Common myeloid progenitor, CD34-positive (primary cell): ENCODE measurements around the gene C1QTNF5.
A peak's percentile ranks its signal among the peaks of the same experiment; 100 is the strongest.

Experiments used
- CTCF ChIA-PET: fragments of 350-600 bp; sonication (Branson Sonifier 250); formaldehyde crosslinking; loops from one replicate; lab custom pipeline; 2021; ENCODE audit warnings: antibody characterized with exemption; lab: Charles Lee
- POLR2A ChIA-PET: fragments of 350-600 bp; sonication (Branson Sonifier 250); formaldehyde crosslinking; loops from one replicate; lab custom pipeline; 2021; ENCODE audit warnings: antibody characterized with exemption; lab: Charles Lee
- DNase-seq, 3 donors: peaks; one replicate each; pipeline versions ENCODE4 v3.0.0 to v3.0.0-alpha.2; 2013
- H3K27ac ChIP-seq, 2 experiments: 1 replicate in 1 of 2; 2 replicates in 1 of 2; pipeline ENCODE4 v1.7.0; 2013; ENCODE audit warnings: inconsistent platforms in 2 of 2, low read length in 2 of 2, mild to moderate bottlenecking in 2 of 2, low read depth in 1 of 2, moderate library complexity in 1 of 2; ENCODE audit not compliant: severe bottlenecking in 2 of 2, insufficient read depth in 1 of 2, poor library complexity in 1 of 2
- H3K27me3 ChIP-seq, 5 experiments: replicated peaks in 2 of 5; 1 replicate in 3 of 5; 2 replicates in 2 of 5; pipeline versions ENCODE4 v1.6.1 to v1.7.0; 2013; ENCODE audit warnings: low read length in 4 of 5, mild to moderate bottlenecking in 2 of 5, moderate library complexity in 2 of 5, inconsistent platforms in 1 of 5; ENCODE audit not compliant: insufficient read depth in 5 of 5, control insufficient read depth in 4 of 5
- H3K36me3 ChIP-seq, 4 experiments: 1 replicate in 2 of 4; 2 replicates in 2 of 4; pipeline versions ENCODE4 v1.6.1 to v1.7.0; 2013; ENCODE audit warnings: low read length in 3 of 4, control low read depth in 1 of 4, mild to moderate bottlenecking in 1 of 4; ENCODE audit not compliant: control insufficient read depth in 4 of 4, insufficient read depth in 4 of 4
- H3K4me1 ChIP-seq, 4 experiments: 1 replicate in 3 of 4; 2 replicates in 1 of 4; pipeline versions ENCODE4 v1.6.1 to v1.7.1; 2013; ENCODE audit warnings: low read length in 3 of 4, mild to moderate bottlenecking in 3 of 4, control low read depth in 1 of 4, inconsistent platforms in 1 of 4, moderate library complexity in 1 of 4; ENCODE audit not compliant: control insufficient read depth in 4 of 4, insufficient read depth in 4 of 4; ENCODE audit errors: control extremely low read depth in 1 of 4
- H3K4me3 ChIP-seq, 7 experiments: 1 replicate in 4 of 7; 2 replicates in 3 of 7; pipeline versions ENCODE4 v1.5.1 to v1.7.0; 2013; ENCODE audit warnings: mild to moderate bottlenecking in 7 of 7, low read length in 6 of 7, moderate library complexity in 6 of 7, inconsistent platforms in 2 of 7, low read depth in 2 of 7, control low read depth in 1 of 7; ENCODE audit not compliant: insufficient read depth in 4 of 7, control insufficient read depth in 1 of 7; ENCODE audit errors: extremely low read depth in 1 of 7
- H3K9me3 ChIP-seq, 5 experiments: 1 replicate in 4 of 5; 2 replicates in 1 of 5; pipeline versions ENCODE4 v1.6.1 to v1.7.1; 2013; ENCODE audit warnings: low read length in 4 of 5, mild to moderate bottlenecking in 2 of 5, inconsistent platforms in 1 of 5, low read depth in 1 of 5, moderate library complexity in 1 of 5; ENCODE audit not compliant: control insufficient read depth in 4 of 5, insufficient read depth in 2 of 5; ENCODE audit errors: control extremely low read depth in 1 of 5
- WGBS: methylation state at CpG from one replicate; pipeline ENCODE4 v1.1.5; 2013; ENCODE audit not compliant: insufficient coverage; 5-methylcytosine and 5-hydroxymethylcytosine counted together

The C1QTNF5 gene

DNA sequence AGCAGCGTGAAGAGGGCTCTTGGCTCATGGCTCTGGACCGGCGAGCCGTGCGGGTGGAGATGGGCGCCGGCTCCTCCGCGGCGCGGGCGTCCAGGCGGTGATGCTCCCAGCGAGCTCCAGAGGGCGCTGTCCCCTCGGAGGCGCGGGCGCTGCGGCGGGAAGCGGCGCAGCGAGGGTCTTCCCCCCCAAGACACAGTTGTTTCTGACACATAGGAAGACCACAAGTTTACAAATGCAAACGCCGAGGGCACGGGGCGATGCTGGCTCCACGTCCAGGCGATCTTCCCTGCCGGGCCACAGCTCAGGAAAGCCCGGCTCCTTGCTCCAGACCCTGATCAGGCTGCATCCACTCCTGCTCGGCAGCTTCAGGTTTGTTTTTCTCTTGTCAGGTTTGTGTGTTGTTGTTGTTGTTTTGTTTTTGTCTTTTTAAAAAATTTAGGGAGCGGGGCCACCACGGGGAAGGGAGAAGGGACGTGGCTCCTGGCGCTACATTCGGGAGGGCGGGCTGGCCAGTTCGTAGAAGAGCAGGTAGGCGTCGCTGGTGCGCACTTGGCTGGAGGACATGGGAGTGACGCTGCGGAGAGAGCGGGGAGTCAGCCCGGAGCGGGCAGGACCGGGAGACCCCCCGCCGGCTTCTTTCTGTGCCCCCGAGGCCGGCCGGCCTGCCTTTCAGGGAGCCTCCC lies 15.8 kb upstream of the C1QTNF5 start:
- ChIA-PET CTCF (interaction anchor here (0.7 to 5.1 kb wide), 15 partner anchors 8 to 176 kb away, joined by 3 to 132 read pairs (median 5); partner anchors contain the start of genes MFRP and USP2), POLR2A (interaction anchor here (0.7 to 0.9 kb wide), 5 partner anchors 20 to 429 kb away, joined by 3 to 5 read pairs (median 3); no protein-coding TSS in a partner anchor)
- H3K27ac ChIP-seq: no peak overlapping the region
- peak; percentile 74 to 84 (median 83) for DNase-seq
- H3K27me3 ChIP-seq: peaks cover 0 to 15% (median 12%) of the 10 kb centered on the region in 5 experiments
- no peaks in the 10 kb centered on the region for H3K9me3 ChIP-seq
- H3K4me3 ChIP-seq: peak overlapping the region; percentile 21 to 94 (median 73)
- H3K36me3 ChIP-seq: no peaks in the 10 kb centered on the region
- under 1% methylated on average over 42 of the region's 54 CpGs for WGBS
- H3K4me1 ChIP-seq: peaks cover 0 to 22% (median 14%) of the 10 kb centered on the region in 4 experiments

DNA sequence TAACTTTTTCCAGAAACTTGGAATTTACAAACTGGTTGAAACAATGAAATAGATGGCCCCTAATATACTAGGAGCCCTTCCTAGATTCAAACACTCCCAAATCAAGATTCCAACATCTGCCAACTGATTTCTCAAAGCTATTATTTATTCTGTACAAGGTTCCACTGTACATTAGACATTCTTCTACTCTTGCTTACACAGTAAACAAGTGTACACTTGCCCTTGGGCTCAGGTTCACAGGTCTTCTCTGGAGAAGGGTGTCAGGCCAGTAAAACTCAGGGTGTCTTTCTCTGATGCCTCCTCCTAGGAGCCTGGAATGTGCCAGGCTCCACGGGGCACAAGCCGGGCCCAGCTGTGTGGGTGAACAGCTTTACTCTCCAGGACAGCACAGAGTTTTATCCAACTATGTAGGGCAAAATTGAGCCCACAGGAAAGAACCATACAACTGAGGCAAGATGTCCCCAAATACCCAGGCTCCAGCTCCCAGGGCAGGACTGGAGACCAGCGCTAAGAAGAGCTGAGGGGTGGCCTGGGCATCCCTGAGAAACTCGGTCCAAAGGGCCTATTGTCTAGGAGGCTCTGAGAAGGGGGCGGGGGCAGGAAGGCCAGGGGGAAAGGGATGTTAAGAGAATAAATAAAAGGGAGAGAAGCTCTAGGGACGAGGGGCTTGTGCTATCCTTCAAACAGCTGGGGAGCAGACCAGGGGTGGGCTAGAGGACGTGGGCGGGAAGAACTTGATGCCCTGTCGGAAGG lies 14.6 kb upstream of the C1QTNF5 start:
- no peak for DNase-seq
- Histone ChIP-seq H3K4me3 (no peak overlapping the region), H3K27me3 (peaks cover 0 to 15% (median 12%) of the 10 kb centered on the region in 5 experiments), H3K4me1 (peaks cover 0 to 18% (median 13%) of the 10 kb centered on the region in 4 experiments), H3K9me3 (no peaks in the 10 kb centered on the region), H3K27ac (no peak overlapping the region), H3K36me3 (no peaks in the 10 kb centered on the region)
- WGBS: 95% methylated on average over 9 of the region's 9 CpGs
- CTCF ChIA-PET: interaction anchor here (0.8 to 5.1 kb wide), 14 partner anchors 8 to 120 kb away, joined by 3 to 132 read pairs (median 4); partner anchors contain the start of genes MFRP and USP2
- POLR2A ChIA-PET: interaction anchor here (0.9 kb wide), 2 partner anchors 21 to 120 kb away, joined by 3 read pairs; no protein-coding TSS in a partner anchor

DNA sequence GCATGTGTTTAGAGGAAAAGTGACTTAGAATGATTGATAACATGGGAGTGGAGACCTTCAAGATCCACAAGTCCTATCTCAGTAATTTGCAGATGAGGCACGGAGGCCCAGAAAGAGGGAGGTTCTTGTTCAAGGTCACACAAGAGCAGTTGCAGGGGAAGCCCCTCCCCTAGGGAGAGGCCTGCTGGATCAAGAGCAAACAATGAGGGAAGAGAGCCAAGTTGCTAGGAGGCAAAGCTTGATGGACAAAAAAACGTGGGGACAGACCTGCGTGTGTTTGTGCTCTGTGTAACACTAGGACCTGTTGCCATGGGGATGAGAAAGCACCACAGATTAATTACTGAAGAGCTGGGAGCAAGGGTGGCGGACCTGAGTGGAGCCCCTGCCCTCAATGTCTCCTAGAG lies 12.2 kb upstream of the C1QTNF5 start:
- Histone ChIP-seq H3K27ac (no peak overlapping the region), H3K9me3 (no peaks in the 10 kb centered on the region), H3K27me3 (peaks cover 0 to 15% (median 12%) of the 10 kb centered on the region in 5 experiments), H3K36me3 (no peaks in the 10 kb centered on the region), H3K4me3 (no peak overlapping the region), H3K4me1 (peaks cover 0 to 8% (median 4%) of the 10 kb centered on the region in 4 experiments)
- ChIA-PET POLR2A (no interaction called here), CTCF (interaction anchor here (1.0 to 2.2 kb wide), 3 partner anchors 15 to 122 kb away, joined by 3 to 7 read pairs (median 7); no protein-coding TSS in a partner anchor)
- peak in 1 of 3 donors; percentile 13 for DNase-seq
- 78% methylated on average over 4 of the region's 4 CpGs for WGBS

DNA sequence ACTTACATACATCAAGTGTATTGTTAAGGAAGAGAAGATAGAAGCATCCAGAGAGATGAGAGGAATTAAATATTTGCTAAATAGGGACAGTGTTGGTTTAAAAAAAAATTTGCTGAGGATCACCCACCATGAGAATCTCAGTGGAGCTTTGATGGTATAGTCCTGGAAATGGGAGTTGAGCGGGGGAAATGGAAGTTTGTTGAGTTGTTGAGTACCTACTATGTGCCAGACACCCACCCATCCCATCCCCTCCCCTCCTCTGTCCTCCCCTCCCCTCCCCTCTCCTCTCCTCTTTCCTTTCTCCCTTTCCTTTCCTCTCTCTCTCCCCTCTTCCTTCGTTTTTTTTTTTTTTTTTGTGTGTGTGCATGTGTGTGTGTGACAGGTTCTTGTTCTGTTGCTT lies 10.5 kb upstream of the C1QTNF5 start:
- no peaks in the 10 kb centered on the region for H3K36me3 ChIP-seq
- no CpG with 5 or more reads among the region's 2 CpGs for WGBS

DNA sequence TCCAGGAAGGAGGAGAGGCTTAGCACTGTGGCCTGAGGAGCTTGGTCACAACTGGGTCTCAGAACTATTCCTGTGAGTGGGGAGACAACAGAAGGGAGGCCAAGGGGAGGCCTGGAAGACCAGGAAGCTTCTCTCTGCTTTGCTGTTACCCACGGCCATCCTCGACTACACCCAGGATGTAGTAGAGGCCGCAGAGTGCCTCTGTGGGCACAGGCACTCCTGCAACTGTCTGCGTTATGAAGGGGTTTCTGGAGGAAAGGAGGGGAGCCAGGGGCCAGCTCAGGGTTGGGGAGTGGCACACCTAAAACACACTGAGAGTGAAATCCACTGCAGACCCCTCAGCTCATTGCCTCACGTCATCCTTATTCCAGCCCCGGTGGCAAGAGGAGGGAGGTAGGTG lies 9.6 kb upstream of the C1QTNF5 start:
- Histone ChIP-seq H3K36me3 (no peaks in the 10 kb centered on the region), H3K27ac (no peak overlapping the region), H3K4me1 (no peaks in the 10 kb centered on the region), H3K27me3 (peaks cover 0 to 16% (median 8%) of the 10 kb centered on the region in 5 experiments), H3K9me3 (no peaks in the 10 kb centered on the region), H3K4me3 (no peak overlapping the region)
- DNase-seq: no peak
- WGBS: 79% methylated on average over 6 of the region's 6 CpGs
- ChIA-PET POLR2A (no interaction called here), CTCF (interaction anchor here (0.8 to 1.2 kb wide), 3 partner anchors 13 to 29 kb away, joined by 3 to 4 read pairs (median 3); no protein-coding TSS in a partner anchor)

More for the DNA sequence above, 10.5 kb upstream of the C1QTNF5 start:
- no peak for DNase-seq
- POLR2A ChIA-PET: no interaction called here
- peaks cover 0 to 2% (median 1%) of the 10 kb centered on the region in 4 experiments for H3K4me1 ChIP-seq
- H3K4me3 ChIP-seq: no peak overlapping the region
- H3K27me3 ChIP-seq: peaks cover 0 to 23% (median 14%) of the 10 kb centered on the region in 5 experiments
- no peak overlapping the region for H3K27ac ChIP-seq
- CTCF ChIA-PET: interaction anchor here (0.6 kb wide), 1 partner anchor 11 kb away, joined by 3 read pairs; no protein-coding TSS in a partner anchor
- no peaks in the 10 kb centered on the region for H3K9me3 ChIP-seq

DNA sequence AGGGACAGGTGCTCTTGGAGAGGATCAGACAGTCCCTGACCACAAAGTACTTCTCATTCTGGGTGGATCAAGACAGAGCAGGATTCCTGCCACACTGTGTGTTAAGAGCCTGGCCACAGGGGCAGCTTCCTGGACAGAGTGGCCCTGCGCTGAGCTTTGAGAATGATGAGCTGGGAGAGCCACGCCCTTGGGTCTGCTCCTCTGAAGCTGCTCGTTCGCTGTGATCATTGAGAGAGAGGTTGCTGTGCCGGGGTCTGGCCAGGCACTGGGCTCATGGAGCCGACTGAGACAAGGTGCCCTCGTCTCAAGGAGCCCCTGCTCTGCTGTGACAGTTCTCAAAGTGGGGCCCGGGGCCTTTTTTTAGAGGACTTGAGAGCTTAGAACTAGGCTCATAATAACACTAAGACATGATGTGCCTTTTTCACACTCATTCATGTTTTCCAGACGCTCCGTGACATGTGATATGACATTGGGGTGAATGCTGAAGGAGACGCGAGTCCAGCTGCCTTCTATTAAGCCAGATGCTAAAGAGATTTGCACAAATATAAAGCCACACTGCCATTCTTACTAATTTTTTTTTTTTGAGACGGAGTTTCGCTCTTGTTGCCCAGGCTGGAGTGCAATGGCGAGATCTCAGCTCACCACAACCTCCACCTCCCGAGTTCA lies 7.4 kb upstream of the C1QTNF5 start:
- WGBS: 93% methylated on average over 10 of the region's 16 CpGs
- DNase-seq: no peak
- ChIA-PET CTCF (interaction anchor here (0.9 to 1.6 kb wide), 3 partner anchors 25 to 64 kb away, joined by 4 to 5 read pairs (median 4); partner anchors contain the start of gene USP2), POLR2A (no interaction called here)
- H3K27me3 ChIP-seq: peaks cover 0 to 15% (median 7%) of the 10 kb centered on the region in 5 experiments
- H3K9me3 ChIP-seq: no peaks in the 10 kb centered on the region
- no peaks in the 10 kb centered on the region for H3K4me1 ChIP-seq
- no peaks in the 10 kb centered on the region for H3K36me3 ChIP-seq
- H3K4me3 ChIP-seq: no peak overlapping the region
- no peak overlapping the region for H3K27ac ChIP-seq
